ENCODE data around the gene C12orf75.
"Not testable (repeated sequence)": the region's sequence is repeated elsewhere in the genome, so short reads cannot be mapped to it uniquely, and the experiment has no call there.

C12orf75 gene

GRCh38 chr12:105310476-105311085 lies 19.9 kb upstream of the C12orf75 start:
- DNase-seq, result not testable (repeated sequence)

GRCh38 chr12:105311936-105312335 lies 18.6 kb upstream of the C12orf75 start:
- DNase-seq, result not testable (repeated sequence)

- DNase-seq, result not testable (repeated sequence)
Measured at GRCh38 chr12:105313755-105314154, 16.7 kb upstream of the C12orf75 start.

- no peak for DNase-seq
Measured at GRCh38 chr12:105315130-105315529, 15.4 kb upstream of the C12orf75 start.

- no peak for DNase-seq
Measured at GRCh38 chr12:105315726-105316125, 14.8 kb upstream of the C12orf75 start.

DNA sequence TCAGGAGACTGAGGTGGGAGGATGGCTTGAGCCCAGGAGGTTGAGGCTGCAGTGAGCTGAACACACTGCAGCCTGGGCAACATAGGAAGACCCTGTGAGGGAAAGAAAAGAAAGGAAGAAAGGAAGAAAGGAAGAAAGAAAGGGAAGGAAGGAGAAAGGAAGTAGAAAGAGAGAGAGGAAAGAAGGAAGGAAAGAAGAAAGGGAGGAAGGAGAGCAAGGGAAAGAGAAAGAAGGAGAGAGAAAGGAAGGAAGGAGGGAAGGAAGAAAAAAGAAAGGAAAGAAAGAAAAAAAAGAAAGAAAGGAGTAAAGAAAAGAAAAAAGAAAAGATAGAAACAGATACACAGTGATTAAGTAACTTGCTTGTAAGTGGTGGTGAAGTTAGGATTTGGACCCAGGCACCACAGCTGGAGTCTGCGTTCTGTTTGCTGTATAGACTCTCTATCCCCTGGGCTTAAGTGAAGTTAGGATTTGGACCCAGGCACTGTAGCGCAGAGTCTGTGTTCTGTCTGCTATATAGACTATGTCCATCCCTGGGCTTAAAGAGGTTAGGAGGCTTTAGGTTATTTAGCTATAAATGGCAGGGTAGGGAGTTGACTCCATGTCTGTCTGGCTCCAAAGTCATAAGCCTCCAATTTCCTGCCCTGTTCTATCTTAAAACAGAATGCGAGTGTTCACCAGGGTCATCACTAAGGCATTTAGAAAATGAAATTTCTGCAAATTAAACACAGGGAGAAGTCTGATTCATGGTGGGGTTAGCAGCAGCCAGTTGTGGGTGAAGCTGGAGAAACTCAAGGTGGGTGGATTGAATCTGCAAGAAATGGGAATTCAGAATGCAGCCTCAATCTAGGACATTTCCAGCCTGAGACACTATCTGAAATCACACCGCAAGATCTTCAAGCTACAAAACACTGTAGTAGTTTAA lies 13.3 kb upstream of the C12orf75 start:
- no peak for DNase-seq

DNA sequence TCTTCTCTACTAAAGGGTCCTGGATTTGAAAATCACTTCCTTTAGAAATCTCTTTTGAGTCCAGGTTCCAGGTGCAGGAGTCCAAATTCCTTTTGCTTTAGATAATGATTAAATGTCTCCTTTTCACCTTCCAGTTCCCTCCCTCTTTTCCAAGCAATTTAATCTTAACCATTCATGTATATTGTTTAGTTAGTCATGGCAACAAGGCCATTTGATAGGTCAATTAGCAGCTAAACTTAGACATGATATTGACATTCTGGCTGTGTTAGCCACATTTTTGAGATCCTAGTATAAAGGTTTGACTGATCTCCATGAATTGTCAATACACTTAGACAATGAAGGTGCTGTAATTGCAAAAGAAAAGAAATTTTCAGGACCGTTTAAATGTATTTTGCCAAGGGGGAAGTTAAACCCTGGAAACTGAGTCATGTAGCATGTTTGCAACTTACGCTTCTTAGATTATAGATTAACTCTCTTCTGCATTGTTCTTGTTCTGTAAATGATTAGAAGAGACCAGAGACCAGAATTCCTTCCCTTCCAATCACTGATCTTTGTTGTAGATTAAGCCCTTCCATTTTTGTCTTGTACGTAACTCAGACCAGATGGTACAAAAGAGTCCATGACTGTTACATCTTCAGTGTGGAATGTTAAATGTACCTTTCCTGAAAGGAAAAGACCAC lies 12.4 kb upstream of the C12orf75 start:
- DNase-seq, result peak; percentile 55

DNA sequence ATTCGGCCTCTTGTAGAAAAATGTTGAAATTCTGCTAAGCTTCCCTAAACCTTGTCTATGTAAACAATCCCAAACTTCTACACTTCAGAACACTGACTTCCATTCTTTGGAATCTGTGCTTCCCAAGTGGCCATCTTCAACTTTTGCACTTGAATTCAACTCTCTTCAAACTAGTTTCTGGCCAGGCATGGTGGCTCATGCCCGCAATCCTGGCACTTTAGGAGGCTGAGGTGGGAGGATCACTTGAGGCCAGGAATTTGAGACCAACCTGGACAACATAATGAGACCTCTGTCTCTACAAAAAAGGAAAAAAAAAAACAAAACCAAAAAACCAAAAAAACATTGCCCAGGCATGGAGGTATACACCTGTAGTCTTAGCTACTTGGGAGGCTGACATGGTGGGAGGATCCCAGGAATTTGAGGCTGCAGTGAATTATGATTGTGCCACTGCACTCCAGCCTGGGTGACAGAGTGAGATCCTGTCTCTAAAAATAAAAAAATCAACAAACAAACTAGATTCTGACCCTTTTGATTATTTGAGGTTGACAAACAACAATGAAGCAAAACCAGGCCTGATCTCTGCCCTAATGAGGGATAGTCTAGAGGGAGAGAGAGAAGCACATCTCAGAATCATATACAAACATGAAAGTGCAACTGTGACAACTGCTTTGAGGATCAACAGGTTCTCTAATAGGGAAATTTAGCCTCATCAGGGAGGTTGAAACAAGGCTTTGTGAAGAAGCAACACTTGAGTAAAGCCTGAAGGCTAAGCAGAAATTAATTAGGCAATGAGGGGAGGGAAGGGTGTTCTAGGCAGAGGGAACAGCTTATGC lies 11.6 kb upstream of the C12orf75 start:
- DNase-seq, result no peak

- DNase-seq, result no peak
Measured at GRCh38 chr12:105319691-105320209, 10.7 kb upstream of the C12orf75 start.

- no peak for DNase-seq
Measured at GRCh38 chr12:105321125-105321524, 9.4 kb upstream of the C12orf75 start.

GRCh38 chr12:105322070-105322469 lies 8.4 kb upstream of the C12orf75 start:
- no peak for DNase-seq

- DNase-seq, result no peak
Measured at GRCh38 chr12:105324704-105325103, 5.8 kb upstream of the C12orf75 start.

- DNase-seq, result no peak
Measured at GRCh38 chr12:105325117-105325516, 5.4 kb upstream of the C12orf75 start.

GRCh38 chr12:105329926-105330282 lies 587 bp upstream of the C12orf75 start:
- no peak for DNase-seq

DNA sequence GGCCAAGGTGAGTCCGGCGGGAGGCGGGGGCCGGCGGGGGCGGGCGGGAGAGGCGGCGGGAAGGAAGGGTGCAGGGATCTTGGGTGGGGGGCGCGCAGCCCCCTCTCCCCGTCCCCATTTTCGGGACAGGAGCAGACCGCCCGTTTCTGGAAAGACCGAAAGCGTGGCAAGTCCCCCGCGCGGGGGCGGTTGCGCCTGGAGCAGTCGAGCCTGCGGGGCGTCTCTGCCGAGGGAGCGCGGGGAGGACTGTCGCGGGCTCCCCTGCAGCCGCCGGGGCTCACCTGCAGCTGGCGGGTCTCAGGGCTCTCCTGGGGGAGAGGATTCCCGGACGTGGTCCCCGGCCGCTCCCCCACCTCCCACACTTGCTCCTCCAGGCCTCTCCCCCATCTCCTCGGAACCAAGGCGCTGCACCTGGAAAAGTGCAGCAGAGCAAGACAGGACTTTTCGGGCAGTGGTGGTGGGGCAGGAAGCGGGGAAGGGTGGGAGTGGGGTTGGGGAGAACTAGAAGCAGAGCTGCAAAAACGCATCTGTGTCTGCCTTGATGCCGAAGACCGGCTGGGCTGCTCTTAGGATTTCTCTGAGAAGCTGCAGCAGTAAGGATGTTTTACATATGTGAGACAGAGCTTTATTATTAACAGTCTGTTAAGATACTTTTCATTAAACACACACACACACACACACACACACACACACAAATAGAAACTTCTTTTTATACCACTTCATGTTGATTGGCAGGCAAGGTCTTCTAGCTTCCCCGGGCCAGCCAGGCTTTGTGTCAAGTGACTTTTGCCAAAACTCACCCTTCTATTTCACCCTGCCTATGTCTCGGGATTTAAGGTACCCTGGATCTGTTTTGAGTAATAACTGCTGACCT lies 677 bp downstream of the C12orf75 start:
- peak; percentile 43 for DNase-seq

- DNase-seq, result peak; percentile 32
Measured at GRCh38 chr12:105331805-105332251, 1.3 kb downstream of the C12orf75 start.

DNA sequence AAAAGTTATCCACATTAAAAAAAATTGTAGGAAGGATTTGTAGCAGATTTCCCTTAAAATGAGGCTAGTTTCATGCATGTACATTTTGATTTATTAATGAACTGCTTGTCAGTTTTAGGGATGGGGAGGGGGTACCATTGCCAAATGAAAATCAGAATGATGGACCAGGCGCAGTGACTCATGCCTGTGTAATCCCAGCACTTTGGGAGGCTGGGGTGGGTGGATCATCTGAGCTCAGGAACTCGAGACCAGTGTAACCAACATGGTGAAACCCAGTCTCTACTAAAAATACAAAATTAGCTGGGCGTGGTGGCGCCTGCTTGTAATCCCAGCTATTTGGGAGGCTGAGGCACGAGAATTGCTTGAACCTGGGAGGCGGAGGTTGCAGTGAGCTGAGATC lies 1.8 kb downstream of the C12orf75 start:
- not testable (repeated sequence) for DNase-seq

GRCh38 chr12:105332925-105333324 lies 2.4 kb downstream of the C12orf75 start:
- DNase-seq, result no peak

DNA sequence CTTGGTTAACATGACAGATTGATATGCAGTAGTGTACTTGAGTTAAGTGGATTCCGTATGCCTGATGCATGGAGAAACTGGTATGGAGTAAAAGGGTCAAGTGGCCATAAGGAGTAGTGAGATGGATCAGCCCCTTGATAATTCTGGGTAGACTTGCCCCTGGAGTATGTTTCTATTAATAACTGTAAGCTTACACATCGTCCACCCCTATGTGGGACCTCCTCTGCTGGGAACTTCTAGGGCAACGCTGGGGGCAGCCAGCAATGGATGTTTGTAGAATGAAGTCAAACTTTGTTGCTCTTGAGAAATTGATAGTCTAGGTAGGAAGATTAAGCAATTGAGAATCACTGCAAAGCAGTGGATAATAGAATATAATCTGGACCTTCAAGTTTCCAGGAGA lies 3.5 kb downstream of the C12orf75 start:
- DNase-seq, result peak; percentile 4

GRCh38 chr12:105334582-105334981 lies 4.1 kb downstream of the C12orf75 start:
- no peak for DNase-seq

GRCh38 chr12:105335856-105336255 lies 5.4 kb downstream of the C12orf75 start:
- no peak for DNase-seq
